Measurements from ENCODE around the gene SPTLC2. TPM values are rescaled to one million over a fixed set of nuclear protein-coding genes. Genes with fewer than 3 reads are reported as not detected.

SPTLC2 gene
- total and polyA plus RNA-seq, 2 of the 8 experiments (the other 6 are each of a cell fraction or from before 2014, with no cell fraction given) = 8.9 to 35.1 TPM

GRCh38 chr14:77474479-77475177 is 141.8 kb downstream of the SPTLC2 start:
- no peaks in the 10 kb centered on the region for H3K27me3 ChIP-seq (replicated peaks in 1 of 4; ENCODE audit: control insufficient read depth in 3 of 4, extremely low read depth in 1 of 4, insufficient read depth in 3 of 4, low read length in 3 of 4)
- POLR2A ChIA-PET (ENCODE audit: partially characterized antibody) = interaction anchor here (0.8 kb wide), 1 partner anchor 16 kb away, joined by 3 read pairs; the partner anchor contains the start of gene AHSA1
- H3K56ac ChIP-seq (replicated peaks; ENCODE audit: insufficient read length, low read depth, low read length) = no peak overlapping the region
- FAIRE-seq (no peak), DNase-seq (ENCODE audit: low read depth in 1 of 2, low spot score in 2 of 2) (no peak)
- H3K4me2 ChIP-seq (ENCODE audit: insufficient read depth in 1 of 2, low read depth in 2 of 2, low read length in 2 of 2) = no peak overlapping the region
- H2BK20ac ChIP-seq (ENCODE audit: low read length) = no peak overlapping the region
- H3K23ac ChIP-seq (ENCODE audit: insufficient read length) = no peak overlapping the region
- H3K4me3 ChIP-seq (ENCODE audit: extremely low read depth in 1 of 4, insufficient read depth in 2 of 4, low read depth in 3 of 4, low read length in 4 of 4) = no peak overlapping the region
- H3K9me3 ChIP-seq (ENCODE audit: insufficient read depth in 2 of 2, low read depth in 1 of 2, low read length in 1 of 2) = no peaks in the 10 kb centered on the region
- H2BK15ac ChIP-seq (ENCODE audit: low read length) = no peak overlapping the region
- H2BK5ac ChIP-seq (ENCODE audit: low read depth, low read length) = no peak overlapping the region
- no peak overlapping the region for H3K14ac ChIP-seq (ENCODE audit: insufficient read length)
- no peak overlapping the region for H3K18ac ChIP-seq (ENCODE audit: extremely low read depth, low read length)
- H4K91ac ChIP-seq (replicated peaks; ENCODE audit: insufficient read length, low read length) = no peak overlapping the region
- no peak overlapping the region for H2AFZ ChIP-seq (ENCODE audit: low read length)
- H4K8ac ChIP-seq (ENCODE audit: extremely low read depth, insufficient read depth, low read length) = no peak overlapping the region
- no peak overlapping the region for H3K4ac ChIP-seq (replicated peaks; ENCODE audit: insufficient read length, low read depth, low read length)
- no peak overlapping the region for H2BK120ac ChIP-seq (replicated peaks; ENCODE audit: low read depth, low read length)
- TF ChIP-seq ASH2L (IDR thresholded peaks at IDR 0.05; ENCODE audit: low read length) (no peak), SIRT6 (IDR thresholded peaks at IDR 0.05; ENCODE audit: low read length) (no peak), JUND (IDR thresholded peaks at IDR 0.05; ENCODE audit: low read length) (no peak), POLR2AphosphoS5 (IDR thresholded peaks at IDR 0.05; ENCODE audit: low read depth, low read length) (no peak), TEAD4 (IDR thresholded peaks at IDR 0.05; ENCODE audit: low read depth, low read length) (no peak), TBP (IDR thresholded peaks at IDR 0.05; ENCODE audit: low read depth, low read length) (no peak), CHD2 (IDR thresholded peaks at IDR 0.05; ENCODE audit: low read length) (no peak)
- H2AK5ac ChIP-seq (ENCODE audit: low read depth, low read length) = no peak overlapping the region
- H3K79me2 ChIP-seq (ENCODE audit: control insufficient read depth in 1 of 2, insufficient read depth in 2 of 2, low read length in 2 of 2) = no peaks in the 10 kb centered on the region
- H3K23me2 ChIP-seq (ENCODE audit: low read depth, low read length) = no peaks in the 10 kb centered on the region
- H3K4me1 ChIP-seq (replicated peaks in 1 of 4; ENCODE audit: control insufficient read depth in 3 of 4, insufficient read depth in 4 of 4, low read length in 3 of 4) = peaks cover 0 to 6% (median 3%) of the 10 kb centered on the region in 4 experiments; a peak in 3 of 7 replicates
- no peak overlapping the region for H3K9ac ChIP-seq (replicated peaks in 1 of 4; ENCODE audit: extremely low read depth in 1 of 4, low read depth in 3 of 4, low read length in 3 of 4)
- no peak overlapping the region for H2BK12ac ChIP-seq (ENCODE audit: low read depth, low read length)
- no peak overlapping the region for H4K5ac ChIP-seq (ENCODE audit: insufficient read length, low read depth, low read length)
- peaks cover 0 to 1% (median 0%) of the 10 kb centered on the region in 4 experiments; a peak in 2 of 8 replicates for H3K36me3 ChIP-seq (ENCODE audit: control insufficient read depth in 2 of 4, insufficient read depth in 4 of 4, low read length in 3 of 4)
- H4K20me1 ChIP-seq (replicated peaks in 1 of 2; ENCODE audit: control insufficient read depth in 1 of 2, insufficient read depth in 2 of 2, low read length in 2 of 2) = no peaks in the 10 kb centered on the region
- H3K79me1 ChIP-seq (ENCODE audit: low read depth, low read length) = no peaks in the 10 kb centered on the region
- WGBS, 2 experiments (ENCODE audit: extremely low coverage in 1 of 2, insufficient coverage in 1 of 2, insufficient read length in 1 of 2, insufficient replicate concordance in 2 of 2, low coverage in 1 of 2, low lambda C conversion rate in 2 of 2, missing lambda C conversion rate in 1 of 2) = 93% methylated on average over 9 of the region's 9 CpGs; no CpG with 5 or more reads in 1 of the 2 experiments
- H3K27ac ChIP-seq (ENCODE audit: low read depth, low read length) = no peak overlapping the region
- CTCF ChIA-PET (ENCODE audit: partially characterized antibody) = interaction anchor here (0.6 to 7.9 kb wide), 6 partner anchors 9 to 172 kb away, joined by 3 to 54 read pairs (median 4); no protein-coding TSS in a partner anchor
